Endothelial cell of umbilical vein (primary cell): ENCODE measurements around the gene TBC1D7. TPM values are rescaled to one million over a fixed set of nuclear protein-coding genes. Genes with fewer than 3 reads are reported as not detected.

Source experiments
- BruUV-seq: library from RNA; stranded (reverse); fragments of 400-500 nt; replicated peaks from 2 replicates; lab custom pipeline; 2021; lab: Mats Ljungman, UMichigan
- CTCF ChIA-PET: fragments of 300-600, 350-600 bp; sonication (Branson Sonifier 250); formaldehyde crosslinking; loops from one replicate; lab custom pipeline; 2021; ENCODE audit warnings: antibody characterized with exemption, inconsistent platforms; lab: Charles Lee
- POLR2A ChIA-PET: fragments of 300-600, 350-600 bp; sonication (Branson Sonifier 250); formaldehyde crosslinking; loops from one replicate; lab custom pipeline; 2021; ENCODE audit warnings: antibody characterized with exemption, inconsistent platforms; lab: Charles Lee
- DNase-seq: peaks from one replicate; pipeline ENCODE4 v3.0.0-alpha.2; 2011; ENCODE audit warnings: low read depth, low spot score
- FAIRE-seq: peaks from 2 replicates; lab custom pipeline; 2011; peaks lifted over from hg19 to GRCh38; lab: Jason Lieb, UNC
- H2AFZ ChIP-seq: 2 replicates; pipeline ENCODE4 v1.6.0; 2012; ENCODE audit warnings: low read depth, low read length, control low read depth, inconsistent platforms
- H3K27ac ChIP-seq: 2 replicates; pipeline ENCODE4 v1.5.1; 2011; ENCODE audit warnings: low read depth, mild to moderate bottlenecking, control low read depth, low read length, moderate library complexity; ENCODE audit not compliant: insufficient read depth
- H3K27me3 ChIP-seq, 2 experiments: 2 replicates each; pipeline versions ENCODE4 v1.6.0 to v1.6.1; 2011; ENCODE audit warnings: low read length in 2 of 2, mixed read lengths in 1 of 2; ENCODE audit not compliant: control insufficient read depth in 2 of 2, insufficient read depth in 2 of 2
- H3K36me3 ChIP-seq, 2 experiments: 2 replicates in 1 of 2; 3 replicates in 1 of 2; pipeline ENCODE4 v1.5.1; 2011; ENCODE audit warnings: low read length in 2 of 2, mild to moderate bottlenecking in 1 of 2, moderate library complexity in 1 of 2; ENCODE audit not compliant: control insufficient read depth in 2 of 2, insufficient read depth in 2 of 2; ENCODE audit errors: extremely low read depth in 1 of 2
- H3K4me1 ChIP-seq: 3 replicates; pipeline ENCODE4 v1.5.1; 2011; ENCODE audit warnings: mild to moderate bottlenecking, low read length; ENCODE audit not compliant: control insufficient read depth, insufficient read depth; ENCODE audit errors: extremely low read depth
- H3K4me2 ChIP-seq: 2 replicates; pipeline ENCODE4 v1.6.1; 2011; ENCODE audit warnings: low read length, control low read depth, mixed read lengths; ENCODE audit not compliant: insufficient read depth
- H3K4me3 ChIP-seq, 3 experiments: fragments of 200-600 bp in 1 of 3; sonication (generic), shearing (Covaris generic) in 1 of 3; replicated peaks in 1 of 3; 2 replicates each; pipeline ENCODE4 v1.5.1; 2011 to 2016; ENCODE audit warnings: control low read depth in 3 of 3, low read length in 3 of 3, mild to moderate bottlenecking in 2 of 3, inconsistent platforms in 1 of 3, low read depth in 1 of 3, moderate library complexity in 1 of 3; ENCODE audit not compliant: insufficient read depth in 1 of 3
- H3K79me2 ChIP-seq: 2 replicates; pipeline ENCODE4 v1.6.0; 2012; ENCODE audit warnings: low read length, inconsistent platforms; ENCODE audit not compliant: control insufficient read depth, insufficient read depth
- H3K9ac ChIP-seq: replicated peaks from 2 replicates; pipeline ENCODE3; 2011; ENCODE audit warnings: low read length, control low read depth; ENCODE audit not compliant: insufficient read depth; ENCODE audit errors: extremely low read depth
- H3K9me1 ChIP-seq: replicated peaks from 3 replicates; pipeline ENCODE4 v1.6.0; 2011; ENCODE audit warnings: mild to moderate bottlenecking, low read length; ENCODE audit not compliant: control insufficient read depth, insufficient read depth; ENCODE audit errors: extremely low read depth
- H3K9me3 ChIP-seq: replicated peaks from 2 replicates; pipeline ENCODE4 v1.5.1; 2012; ENCODE audit warnings: low read length, inconsistent platforms; ENCODE audit not compliant: control insufficient read depth, insufficient read depth
- H4K20me1 ChIP-seq: replicated peaks from 2 replicates; pipeline ENCODE3; 2011; ENCODE audit warnings: mild to moderate bottlenecking, low read length; ENCODE audit not compliant: control insufficient read depth, insufficient read depth; ENCODE audit errors: extremely low read depth
- CTCF ChIP-seq, 2 donors: IDR thresholded peaks; 1 replicate in 1 of 2; 2 replicates in 1 of 2; pipeline ENCODE4 v1.5.1; 2011; ENCODE audit warnings: low read length in 2 of 2, mild to moderate bottlenecking in 2 of 2, moderate library complexity in 2 of 2, control low read depth in 1 of 2, inconsistent platforms in 1 of 2, low read depth in 1 of 2; ENCODE audit not compliant: insufficient read depth in 1 of 2; ENCODE audit errors: extremely low read depth in 1 of 2
- EZH2 ChIP-seq: IDR thresholded peaks from 2 replicates; pipeline ENCODE4 v1.6.1; 2012; ENCODE audit warnings: borderline replicate concordance, low read depth, mild to moderate bottlenecking, moderate library complexity, low read length, inconsistent platforms; ENCODE audit not compliant: severe bottlenecking
- FOS ChIP-seq: IDR thresholded peaks from 2 replicates; pipeline ENCODE4 v1.6.1; 2011; ENCODE audit warnings: mild to moderate bottlenecking, low read length, moderate library complexity, borderline replicate concordance; ENCODE audit not compliant: insufficient read depth
- GATA2 ChIP-seq: IDR thresholded peaks from 2 replicates; pipeline ENCODE4 v1.7.0; 2011; ENCODE audit warnings: low read depth, mild to moderate bottlenecking, moderate library complexity, mixed read lengths, low read length; ENCODE audit not compliant: insufficient read length, insufficient read depth
- JUN ChIP-seq: IDR thresholded peaks from 2 replicates; pipeline ENCODE4 v1.6.1; 2011; ENCODE audit warnings: borderline replicate concordance, low read depth; ENCODE audit not compliant: insufficient read length, insufficient read depth
- MAX ChIP-seq: IDR thresholded peaks from 2 replicates; pipeline ENCODE4 v1.6.1; 2011; ENCODE audit not compliant: insufficient read depth, insufficient read length
- MYC ChIP-seq: IDR thresholded peaks from one replicate; pipeline ENCODE4 v1.6.1; 2011; ENCODE audit warnings: mild to moderate bottlenecking, low read depth, low read length
- POLR2A ChIP-seq: IDR thresholded peaks from 2 replicates; pipeline ENCODE4 v1.6.1; 2012; ENCODE audit warnings: low read depth, mild to moderate bottlenecking, control low read depth, low read length
- POLR2AphosphoS5 ChIP-seq: IDR thresholded peaks from 2 replicates; pipeline ENCODE4 v1.6.1; 2012; ENCODE audit warnings: low read depth, mild to moderate bottlenecking, control low read depth, low read length, moderate library complexity; ENCODE audit not compliant: insufficient read depth
- dilution Hi-C: fragments of 300-500 bp; cut with MboI; formaldehyde crosslinking; loops from one replicate; pipeline ENCODE4 v1.15.0; 2019; ENCODE audit warnings: low sequenced_read_pairs; ENCODE audit not compliant: extremely low pct_ligation_motif_present
- intact Hi-C: fragments of 100-400 bp; cut with micrococcal nuclease; formaldehyde crosslinking; loops from one replicate; pipeline ENCODE4 v1.10.0; 2022
- polyA plus RNA-seq, 4 experiments: library from polyadenylated mRNA; depleted of rRNA in 3 of 4; stranded (reverse) in 3 of 4; unstranded in 1 of 4; fragments of >200 nt; gene quantifications; 2 replicates each; pipeline versions ENCODE4 v1.2.1 to v1.2.3, GENCODE V29; 2011 to 2012; ENCODE audit warnings: missing spikeins in 1 of 4
- total RNA-seq: library from RNA; stranded (reverse); gene quantifications from 2 replicates; pipeline ENCODE4 v1.2.3, GENCODE V29; 2021

The TBC1D7 gene
- total and polyA plus RNA-seq, 2 donors (not counting 3 experiments of a cell fraction or from before 2014, with no cell fraction given): 26.6 to 28.1 TPM

GRCh38 chr6:13314806-13315205 is 13.5 kb downstream of the TBC1D7 start:
- no peaks in the 10 kb centered on the region for H4K20me1 ChIP-seq
- BruUV-seq: no TSS peak
- H3K4me2 ChIP-seq: no peak overlapping the region
- dilution Hi-C loops: no loop called here
- no peaks in the 10 kb centered on the region for H3K79me2 ChIP-seq
- H3K27me3 ChIP-seq: no peaks in the 10 kb centered on the region
- no peak overlapping the region for H2AFZ ChIP-seq
- H3K9me3 ChIP-seq: no peaks in the 10 kb centered on the region
- no peak for FAIRE-seq
- no peak for TF ChIP-seq FOS
- no peak for TF ChIP-seq POLR2A
- TF ChIP-seq EZH2: no peak
- TF ChIP-seq GATA2: no peak
- TF ChIP-seq CTCF (IDR thresholded peaks at IDR 0.05; ENCODE audit: extremely low read depth in 1 of 2, insufficient read depth in 1 of 2, low read depth in 1 of 2, low read length in 2 of 2): no peak
- TF ChIP-seq MAX: no peak
- no peak for TF ChIP-seq JUN
- TF ChIP-seq POLR2AphosphoS5: no peak
- no peak for TF ChIP-seq MYC
- no peak overlapping the region for H3K9ac ChIP-seq
- no peaks in the 10 kb centered on the region for H3K9me1 ChIP-seq
- H3K4me3 ChIP-seq: no peak overlapping the region
- no peak overlapping the region for H3K27ac ChIP-seq
- H3K4me1 ChIP-seq: no peaks in the 10 kb centered on the region
- ChIA-PET POLR2A (no interaction called here), CTCF (interaction anchor here (1.1 to 2.2 kb wide), 3 partner anchors 13 to 403 kb away, joined by 3 to 7 read pairs (median 4); partner anchors contain the start of gene TBC1D7)
- no peak for DNase-seq
- intact Hi-C loops: no loop called here
- peaks cover 0 to 8% of the 10 kb centered on the region in 2 experiments for H3K36me3 ChIP-seq
